Kidney (tissue), 14 donors: ENCODE results near the gene FURIN. TPM values are rescaled to one million over a fixed set of nuclear protein-coding genes. Genes with fewer than 3 reads are reported as not detected.

ENCODE experiments used
- DNase-seq, 5 donors: peaks; one replicate each; pipeline ENCODE4 v3.0.0-alpha.2; 2013 to 2020
- FAIRE-seq: peaks from 2 replicates; lab custom pipeline; 2012; peaks lifted over from hg19 to GRCh38; lab: Jason Lieb, UNC
- H3K27ac ChIP-seq, 2 donors: one replicate each; pipeline ENCODE4 v1.7.0; 2013; ENCODE audit warnings: low read depth in 2 of 2, low read length in 2 of 2, inconsistent platforms in 1 of 2
- H3K27me3 ChIP-seq: one replicate; pipeline ENCODE4 v1.7.1; 2013; ENCODE audit warnings: low read length, inconsistent platforms; ENCODE audit not compliant: control insufficient read depth, insufficient read depth
- H3K36me3 ChIP-seq, 3 donors: one replicate each; pipeline versions ENCODE4 v1.7.0 to v1.7.1; 2013; ENCODE audit warnings: low read length in 3 of 3, control low read depth in 1 of 3, inconsistent platforms in 1 of 3; ENCODE audit not compliant: insufficient read depth in 3 of 3, control insufficient read depth in 2 of 3
- H3K4me1 ChIP-seq, 3 donors: one replicate each; pipeline versions ENCODE4 v1.7.0 to v1.7.1; 2013; ENCODE audit warnings: low read length in 3 of 3, inconsistent platforms in 1 of 3, low read depth in 1 of 3; ENCODE audit not compliant: control insufficient read depth in 2 of 3, insufficient read depth in 2 of 3
- H3K4me3 ChIP-seq, 3 donors: one replicate each; pipeline versions ENCODE4 v1.7.0 to v1.8.1; 2013; ENCODE audit warnings: low read length in 3 of 3, control low read depth in 1 of 3, inconsistent platforms in 1 of 3
- H3K9ac ChIP-seq, 3 donors: one replicate each; pipeline versions ENCODE4 v1.7.0 to v1.7.1; 2013; ENCODE audit warnings: low read length in 3 of 3, control low read depth in 1 of 3, inconsistent platforms in 1 of 3
- H3K9me3 ChIP-seq, 3 donors: one replicate each; pipeline versions ENCODE4 v1.7.0 to v1.7.1; 2013; ENCODE audit warnings: low read length in 3 of 3, control low read depth in 1 of 3, inconsistent platforms in 1 of 3; ENCODE audit not compliant: control insufficient read depth in 2 of 3, insufficient read depth in 1 of 3
- intact Hi-C: fragments of 100-400 bp; cut with DNase I; formaldehyde crosslinking; loops from one replicate; pipeline ENCODE4 v1.11.1; 2022
- polyA plus RNA-seq: library from polyadenylated mRNA; stranded (reverse); fragments of 350-450 nt; fragmentation: Illumina TruSeq; extraction: RNeasy Lipid Tissue Mini Kit (QIAGEN cat#74804); gene quantifications from one replicate; pipeline ENCODE4 v1.2.3, GENCODE V29; 2014; ENCODE audit warnings: low read depth, low replicate concordance; ENCODE audit not compliant: insufficient read depth
- total RNA-seq: library from RNA; stranded (reverse); fragmentation: NEBNext Ultra II Directional; extraction: Animal tissue kit (Norgen Biotek cat#: 25700); gene quantifications from one replicate; pipeline ENCODE4 v1.2.1, GENCODE V29; 2021
- TF ChIP-seq, protein P1 (sequence below): IDR thresholded peaks from 3 replicates; pipeline ENCODE4 v1.5.1; 2012; ENCODE audit warnings: mild to moderate bottlenecking, moderate library complexity, borderline replicate concordance; ENCODE audit not compliant: insufficient read depth; ENCODE audit errors: extremely low read depth
- donor health status: control.
- donor health status: control.
- donor health status: control.
- donor health status: control.
- donor health status: control.
- donor health status: DM: yes; HTN: yes; CAD: no.
- donor health status: Normal renal cell carcinoma (clear cell type).

FURIN gene
- total and polyA plus RNA-seq, 2 donors from 2014 or later = 36.4 to 75.9 TPM

- peaks cover 0 to 34% (median 14%) of the 10 kb centered on the region in 3 donors for H3K4me1 ChIP-seq
- no peaks in the 10 kb centered on the region for H3K36me3 ChIP-seq
- peak within 1 kb of the TSS; percentile 80 to 94 for H3K27ac ChIP-seq
- intact Hi-C loops = no loop called here
- no peaks in the 10 kb centered on the region for H3K9me3 ChIP-seq
- no peak for FAIRE-seq
- H3K4me3 ChIP-seq = peak within 1 kb of the TSS; percentile 87 to 94 (median 91)
- DNase-seq = peak; percentile 87 to 95 (median 90)
- H3K27me3 ChIP-seq = no peaks in the 10 kb centered on the region
- H3K9ac ChIP-seq = peak within 1 kb of the TSS; percentile 42 to 96 (median 80)
- TF ChIP-seq, protein P1, sequence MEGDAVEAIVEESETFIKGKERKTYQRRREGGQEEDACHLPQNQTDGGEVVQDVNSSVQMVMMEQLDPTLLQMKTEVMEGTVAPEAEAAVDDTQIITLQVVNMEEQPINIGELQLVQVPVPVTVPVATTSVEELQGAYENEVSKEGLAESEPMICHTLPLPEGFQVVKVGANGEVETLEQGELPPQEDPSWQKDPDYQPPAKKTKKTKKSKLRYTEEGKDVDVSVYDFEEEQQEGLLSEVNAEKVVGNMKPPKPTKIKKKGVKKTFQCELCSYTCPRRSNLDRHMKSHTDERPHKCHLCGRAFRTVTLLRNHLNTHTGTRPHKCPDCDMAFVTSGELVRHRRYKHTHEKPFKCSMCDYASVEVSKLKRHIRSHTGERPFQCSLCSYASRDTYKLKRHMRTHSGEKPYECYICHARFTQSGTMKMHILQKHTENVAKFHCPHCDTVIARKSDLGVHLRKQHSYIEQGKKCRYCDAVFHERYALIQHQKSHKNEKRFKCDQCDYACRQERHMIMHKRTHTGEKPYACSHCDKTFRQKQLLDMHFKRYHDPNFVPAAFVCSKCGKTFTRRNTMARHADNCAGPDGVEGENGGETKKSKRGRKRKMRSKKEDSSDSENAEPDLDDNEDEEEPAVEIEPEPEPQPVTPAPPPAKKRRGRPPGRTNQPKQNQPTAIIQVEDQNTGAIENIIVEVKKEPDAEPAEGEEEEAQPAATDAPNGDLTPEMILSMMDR = peak; percentile 88
These were observed 63.7 kb downstream of the FURIN start, which contains the start of gene HDDC3 for GRCh38 chr15:90931828-90932659. TSS of gene HDDC3 (minus strand) at chr15:90932549. CDS start at chr15:90932540, 9 bp downstream.

- H3K9me3 ChIP-seq = no peaks in the 10 kb centered on the region
- no peaks in the 10 kb centered on the region for H3K27me3 ChIP-seq
- H3K27ac ChIP-seq = peak overlapping the region in 1 of 2 donors; percentile 94
- peak overlapping the region in 1 of 3 donors; percentile 87 for H3K4me3 ChIP-seq
- DNase-seq = no peak
- intact Hi-C loops = no loop called here
- no peak overlapping the region for H3K9ac ChIP-seq
- H3K4me1 ChIP-seq = peaks cover 0 to 34% (median 14%) of the 10 kb centered on the region in 3 donors
- FAIRE-seq = no peak
- no peaks in the 10 kb centered on the region for H3K36me3 ChIP-seq
- TF ChIP-seq, protein P1 = no peak
These were observed 64.2 kb downstream of the FURIN start for GRCh38 chr15:90932660-90932991.

Other genes starting within 250 kb of the FURIN start
- gene BLM, start 151.2 kb upstream of the FURIN start, total RNA-seq = 2.8 TPM
- gene BLM, start 151.2 kb upstream of the FURIN start, polyA plus RNA-seq = 1.1 TPM
- gene FES, start 15.9 kb downstream of the FURIN start, total RNA-seq = 33.5 TPM
- gene FES, start 15.9 kb downstream of the FURIN start, polyA plus RNA-seq = 9.3 TPM
- 56.3 TPM for gene MAN2A2, start 34.7 kb downstream of the FURIN start, total RNA-seq
- 11.4 TPM for gene MAN2A2, start 34.7 kb downstream of the FURIN start, polyA plus RNA-seq
- gene HDDC3, start 64.0 kb downstream of the FURIN start, total RNA-seq = 15.5 TPM
- gene HDDC3, start 64.0 kb downstream of the FURIN start, polyA plus RNA-seq = 47.3 TPM
- 62.8 TPM for gene UNC45A, start 66.7 kb downstream of the FURIN start, total RNA-seq
- 48.9 TPM for gene UNC45A, start 66.7 kb downstream of the FURIN start, polyA plus RNA-seq
- 11.6 TPM for gene RCCD1, start 86.3 kb downstream of the FURIN start, total RNA-seq
- 11.6 TPM for gene RCCD1, start 86.3 kb downstream of the FURIN start, polyA plus RNA-seq
- 6.6 TPM for gene PRC1, start 125.9 kb downstream of the FURIN start, total RNA-seq
- gene PRC1, start 125.9 kb downstream of the FURIN start, polyA plus RNA-seq = 3.4 TPM
- 15.5 TPM for gene VPS33B, start 154.0 kb downstream of the FURIN start, total RNA-seq
- gene VPS33B, start 154.0 kb downstream of the FURIN start, polyA plus RNA-seq = 18.5 TPM
- gene SV2B, start 231.7 kb downstream of the FURIN start, total RNA-seq = 3.9 TPM
- 0.17 TPM for gene SV2B, start 231.7 kb downstream of the FURIN start, polyA plus RNA-seq